ENCODE results near the gene SLC43A2. TPM values are rescaled to one million over a fixed set of nuclear protein-coding genes. Genes with fewer than 3 reads are reported as not detected.
A peak's percentile ranks its signal among the peaks of the same experiment; 100 is the strongest.

Gene SLC43A2
- total RNA-seq, 2 donors from 2014 or later: 14.0 to 18.6 TPM

DNA sequence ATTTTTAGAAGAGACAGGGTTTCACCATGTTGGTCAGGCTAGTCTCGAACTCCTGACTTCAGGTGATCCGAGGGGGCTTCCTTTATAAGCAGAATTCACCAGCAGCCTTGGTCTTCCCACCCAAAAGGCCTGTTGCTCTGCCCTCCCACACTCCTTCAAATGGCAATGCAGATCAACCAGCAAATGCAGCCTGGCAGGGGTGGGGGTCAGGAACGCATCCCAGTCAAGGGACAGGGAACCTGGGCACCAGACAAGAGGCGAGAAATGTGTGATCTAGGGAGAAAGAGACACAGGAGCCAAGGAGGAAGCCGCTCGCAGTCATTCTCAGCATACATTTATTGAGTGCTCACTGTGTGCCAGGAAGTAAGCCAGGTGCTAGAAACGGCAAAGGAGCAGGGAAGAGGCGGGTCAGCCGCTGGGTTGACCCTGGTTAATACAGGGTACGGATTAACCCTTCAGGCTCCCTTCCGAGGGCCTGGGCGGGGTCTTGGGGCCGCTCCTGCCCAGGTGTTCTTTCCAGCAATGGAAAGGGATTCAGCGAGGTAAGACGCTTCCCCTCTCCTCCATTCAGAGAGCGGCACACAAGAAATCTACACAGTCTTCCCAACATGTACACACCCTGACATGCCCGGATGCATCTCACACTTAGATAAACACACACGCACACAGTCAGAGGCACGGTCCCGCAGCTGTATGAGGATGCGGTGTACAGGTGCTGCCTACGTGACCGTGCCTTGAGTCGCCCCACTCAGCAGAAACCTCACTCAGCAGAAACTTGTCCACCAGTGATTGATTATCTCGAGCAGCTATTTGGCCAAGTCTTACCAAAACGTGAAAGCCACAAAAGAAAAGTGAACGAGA, 59.5 kb downstream of the SLC43A2 start:
- H3K27me3 ChIP-seq (ENCODE audit: control insufficient read depth, insufficient read depth, low read length, poor library complexity, severe bottlenecking): no peaks in the 10 kb centered on the region
- no peak overlapping the region for H3K27ac ChIP-seq (ENCODE audit: low read depth, low read length)
- Mint-ChIP-seq H3K9me3 (no peaks in the 10 kb centered on the region), H3K27me3 (ENCODE audit: insufficient read depth) (peaks cover under 1% of the 10 kb centered on the region), H3K27ac (no peak overlapping the region), H3K36me3 (ENCODE audit: low read depth) (no peaks in the 10 kb centered on the region), H3K4me3 (no peak overlapping the region), H3K4me1 (peaks cover 9% of the 10 kb centered on the region)
- no peaks in the 10 kb centered on the region for H3K4me1 ChIP-seq (ENCODE audit: control insufficient read depth, insufficient read depth, low read length)
- DNase-seq: no peak
- H3K36me3 ChIP-seq (ENCODE audit: control insufficient read depth, insufficient read depth, low read length): no peaks in the 10 kb centered on the region
- TF ChIP-seq, protein P1, sequence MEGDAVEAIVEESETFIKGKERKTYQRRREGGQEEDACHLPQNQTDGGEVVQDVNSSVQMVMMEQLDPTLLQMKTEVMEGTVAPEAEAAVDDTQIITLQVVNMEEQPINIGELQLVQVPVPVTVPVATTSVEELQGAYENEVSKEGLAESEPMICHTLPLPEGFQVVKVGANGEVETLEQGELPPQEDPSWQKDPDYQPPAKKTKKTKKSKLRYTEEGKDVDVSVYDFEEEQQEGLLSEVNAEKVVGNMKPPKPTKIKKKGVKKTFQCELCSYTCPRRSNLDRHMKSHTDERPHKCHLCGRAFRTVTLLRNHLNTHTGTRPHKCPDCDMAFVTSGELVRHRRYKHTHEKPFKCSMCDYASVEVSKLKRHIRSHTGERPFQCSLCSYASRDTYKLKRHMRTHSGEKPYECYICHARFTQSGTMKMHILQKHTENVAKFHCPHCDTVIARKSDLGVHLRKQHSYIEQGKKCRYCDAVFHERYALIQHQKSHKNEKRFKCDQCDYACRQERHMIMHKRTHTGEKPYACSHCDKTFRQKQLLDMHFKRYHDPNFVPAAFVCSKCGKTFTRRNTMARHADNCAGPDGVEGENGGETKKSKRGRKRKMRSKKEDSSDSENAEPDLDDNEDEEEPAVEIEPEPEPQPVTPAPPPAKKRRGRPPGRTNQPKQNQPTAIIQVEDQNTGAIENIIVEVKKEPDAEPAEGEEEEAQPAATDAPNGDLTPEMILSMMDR (conservative IDR thresholded peaks at IDR 0.05): no peak
- no peak overlapping the region for H3K4me3 ChIP-seq (ENCODE audit: low read length)
- WGBS, 2 experiments (ENCODE audit: insufficient coverage in 1 of 2, insufficient read length in 1 of 2): 86 to 94% methylated on average over 20 to 27 of the region's 27 CpGs
- H3K9ac ChIP-seq (ENCODE audit: extremely low read depth, low read length, poor library complexity, severe bottlenecking): no peak overlapping the region
- H3K9me3 ChIP-seq (ENCODE audit: control insufficient read depth, low read length): no peaks in the 10 kb centered on the region

DNA sequence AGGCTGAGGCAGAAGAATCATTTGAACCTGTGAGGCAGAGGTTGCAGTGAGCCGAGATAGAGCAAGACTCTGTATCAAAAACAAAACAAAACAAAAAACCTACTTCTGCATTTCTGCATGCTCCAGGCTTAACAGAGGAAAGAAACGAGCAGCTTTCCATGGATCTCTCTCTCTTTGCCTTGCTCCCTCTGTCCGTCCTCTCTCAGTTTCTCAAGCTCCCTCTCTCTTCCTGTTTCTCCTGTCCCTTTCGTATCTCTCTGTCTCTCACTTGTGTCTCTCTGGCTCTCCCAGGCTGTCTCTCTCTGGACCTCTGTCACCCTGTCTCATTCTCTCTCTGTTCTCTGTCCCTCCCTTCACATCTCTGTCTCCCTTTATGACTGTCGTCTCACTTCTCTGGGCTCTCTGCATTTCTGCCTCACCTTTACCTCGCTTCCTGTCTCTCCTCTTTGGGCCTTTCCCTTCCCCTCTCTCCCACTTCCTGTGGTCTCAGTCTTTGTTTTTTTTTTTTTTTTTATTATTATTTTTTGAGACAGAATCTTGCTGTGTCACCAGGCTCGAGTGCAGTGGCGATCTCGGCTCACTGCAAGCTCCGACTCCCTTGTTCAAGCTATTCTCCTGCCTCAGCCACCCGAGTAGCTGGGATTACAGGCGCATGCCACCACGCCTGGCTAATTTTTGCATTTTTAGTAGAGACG, 62.0 kb downstream of the SLC43A2 start:
- Histone ChIP-seq H3K27me3 (ENCODE audit: control insufficient read depth, insufficient read depth, low read length, poor library complexity, severe bottlenecking) (no peaks in the 10 kb centered on the region), H3K9me3 (ENCODE audit: control insufficient read depth, low read length) (no peaks in the 10 kb centered on the region), H3K27ac (ENCODE audit: low read depth, low read length) (no peak overlapping the region), H3K9ac (ENCODE audit: extremely low read depth, low read length, poor library complexity, severe bottlenecking) (no peak overlapping the region), H3K36me3 (ENCODE audit: control insufficient read depth, insufficient read depth, low read length) (no peaks in the 10 kb centered on the region), H3K4me3 (ENCODE audit: low read length) (no peak overlapping the region), H3K4me1 (ENCODE audit: control insufficient read depth, insufficient read depth, low read length) (no peaks in the 10 kb centered on the region)
- Mint-ChIP-seq H3K4me3 (no peak overlapping the region), H3K9me3 (no peaks in the 10 kb centered on the region), H3K27me3 (ENCODE audit: insufficient read depth) (peaks cover 6% of the 10 kb centered on the region), H3K27ac (peak overlapping the region; percentile 67), H3K4me1 (peaks cover 14% of the 10 kb centered on the region), H3K36me3 (ENCODE audit: low read depth) (no peaks in the 10 kb centered on the region)
- TF ChIP-seq, protein P1 (conservative IDR thresholded peaks at IDR 0.05): no peak
- 89 to 93% methylated on average over 9 to 14 of the region's 14 CpGs for WGBS, 2 experiments (ENCODE audit: insufficient coverage in 1 of 2, insufficient read length in 1 of 2)
- no peak for DNase-seq

DNA sequence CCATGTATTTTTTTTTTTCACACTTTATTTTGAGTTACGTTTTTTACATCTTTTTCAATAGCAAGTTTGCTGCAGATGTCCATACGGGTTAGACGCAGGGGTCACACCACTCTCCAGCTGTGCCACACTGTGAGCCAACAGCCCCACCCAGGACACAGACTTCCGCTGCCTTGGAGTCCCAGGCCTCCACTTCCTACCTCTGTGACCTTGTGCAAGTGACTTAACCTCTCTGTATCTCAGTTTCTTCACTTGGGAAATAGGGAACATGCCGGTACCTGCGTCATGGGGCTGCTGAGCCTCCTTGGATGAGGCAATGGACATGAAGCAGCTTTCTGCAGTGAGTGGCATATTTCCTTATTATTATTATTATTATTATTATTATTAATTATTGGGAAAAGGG, 62.8 kb downstream of the SLC43A2 start:
- no peak for DNase-seq
- H3K9me3 ChIP-seq (ENCODE audit: control insufficient read depth, low read length): no peaks in the 10 kb centered on the region
- peaks cover 19% of the 10 kb centered on the region for H3K4me1 Mint-ChIP-seq
- H3K9ac ChIP-seq (ENCODE audit: extremely low read depth, low read length, poor library complexity, severe bottlenecking): no peak overlapping the region
- H3K4me3 Mint-ChIP-seq: no peak overlapping the region
- no peak overlapping the region for H3K27ac ChIP-seq (ENCODE audit: low read depth, low read length)
- TF ChIP-seq, protein P1 (conservative IDR thresholded peaks at IDR 0.05): no peak
- WGBS, 2 experiments (ENCODE audit: insufficient coverage in 1 of 2, insufficient read length in 1 of 2): 95 to 96% methylated on average over 3 to 6 of the region's 6 CpGs
- no peaks in the 10 kb centered on the region for H3K4me1 ChIP-seq (ENCODE audit: control insufficient read depth, insufficient read depth, low read length)
- H3K4me3 ChIP-seq (ENCODE audit: low read length): no peak overlapping the region
- H3K9me3 Mint-ChIP-seq: no peaks in the 10 kb centered on the region
- no peaks in the 10 kb centered on the region for H3K27me3 ChIP-seq (ENCODE audit: control insufficient read depth, insufficient read depth, low read length, poor library complexity, severe bottlenecking)
- no peaks in the 10 kb centered on the region for H3K36me3 ChIP-seq (ENCODE audit: control insufficient read depth, insufficient read depth, low read length)
- H3K36me3 Mint-ChIP-seq (ENCODE audit: low read depth): no peaks in the 10 kb centered on the region
- peaks cover 9% of the 10 kb centered on the region for H3K27me3 Mint-ChIP-seq (ENCODE audit: insufficient read depth)
- H3K27ac Mint-ChIP-seq: no peak overlapping the region

All from endodermal cell (in vitro differentiated cells).